Osteocyte (in vitro differentiated cells): ENCODE data around the gene METRNL. TPM values are rescaled to one million over a fixed set of nuclear protein-coding genes. Genes with fewer than 3 reads are reported as not detected.
"Not testable (repeated sequence)": the region's sequence is repeated elsewhere in the genome, so short reads cannot be mapped to it uniquely, and the experiment has no call there.

ENCODE experiments used
- DNase-seq: peaks from one replicate; pipeline ENCODE4 v3.0.0; 2021; ENCODE audit warnings: mixed read lengths; ENCODE audit not compliant: unreplicated experiment; ENCODE audit errors: extremely low spot score
- H3K27ac Mint-ChIP-seq: one replicate; pipeline ENCODE4 v1.8.0; 2021; ENCODE audit warnings: mild to moderate bottlenecking, mixed read lengths; ENCODE audit not compliant: unreplicated experiment
- H3K27me3 Mint-ChIP-seq: one replicate; pipeline ENCODE4 v1.8.0; 2021; ENCODE audit warnings: mixed read lengths; ENCODE audit not compliant: unreplicated experiment
- H3K36me3 Mint-ChIP-seq: one replicate; pipeline ENCODE4 v1.8.0; 2021; ENCODE audit warnings: mixed read lengths; ENCODE audit not compliant: unreplicated experiment
- H3K4me1 Mint-ChIP-seq: one replicate; pipeline ENCODE4 v1.8.0; 2021; ENCODE audit warnings: mixed read lengths; ENCODE audit not compliant: unreplicated experiment
- H3K4me3 Mint-ChIP-seq: one replicate; pipeline ENCODE4 v1.8.0; 2021; ENCODE audit warnings: mild to moderate bottlenecking, moderate library complexity, mixed read lengths; ENCODE audit not compliant: unreplicated experiment
- H3K9me3 Mint-ChIP-seq: one replicate; pipeline ENCODE4 v1.8.0; 2021; ENCODE audit warnings: mixed read lengths; ENCODE audit not compliant: unreplicated experiment
- long read RNA-seq: library from polyadenylated mRNA; unstranded; transcript quantifications from one replicate; pipeline ENCODE4 v2.0.0, GENCODE V29; 2021
- total RNA-seq: library from RNA; stranded (reverse); gene quantifications from 2 replicates; pipeline ENCODE4 v1.2.1, GENCODE V29; 2021
- TF ChIP-seq, protein P1 (sequence below): fragments of 200-600 bp; sonication (generic); IDR thresholded peaks from 2 replicates; pipeline ENCODE4 v1.5.0; 2021; ENCODE audit warnings: antibody characterized with exemption, mild to moderate bottlenecking, moderate library complexity

The METRNL gene, protein sequence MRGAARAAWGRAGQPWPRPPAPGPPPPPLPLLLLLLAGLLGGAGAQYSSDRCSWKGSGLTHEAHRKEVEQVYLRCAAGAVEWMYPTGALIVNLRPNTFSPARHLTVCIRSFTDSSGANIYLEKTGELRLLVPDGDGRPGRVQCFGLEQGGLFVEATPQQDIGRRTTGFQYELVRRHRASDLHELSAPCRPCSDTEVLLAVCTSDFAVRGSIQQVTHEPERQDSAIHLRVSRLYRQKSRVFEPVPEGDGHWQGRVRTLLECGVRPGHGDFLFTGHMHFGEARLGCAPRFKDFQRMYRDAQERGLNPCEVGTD
- 214 and 217 TPM in 2 replicates for total RNA-seq
- long read RNA-seq, partial matches to known transcripts, result 0 of 5 reads
- long read RNA-seq, other reads (novel, unspliced or antisense), result 1 of 5 reads

DNA sequence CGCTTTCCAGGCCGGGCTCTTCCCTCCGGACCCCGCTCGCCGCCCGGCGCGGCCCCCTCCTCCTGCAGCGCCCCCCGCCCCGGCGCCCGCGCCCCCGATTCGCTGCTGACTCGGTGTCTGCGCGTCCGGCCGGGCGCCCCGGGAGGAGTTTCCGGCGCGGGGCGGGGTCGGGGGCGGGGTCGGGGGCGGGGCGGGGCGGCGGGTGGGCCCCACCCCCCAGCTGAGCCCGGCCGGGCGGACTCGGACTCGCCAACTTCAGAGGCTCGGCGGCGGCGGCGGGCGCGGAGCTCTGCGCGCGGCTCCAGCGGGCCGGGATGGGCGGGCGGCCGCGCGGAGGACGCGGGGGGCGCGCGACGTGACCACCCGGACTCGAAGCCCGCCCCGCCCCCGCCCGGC, at the start of gene METRNL:
TSS of gene METRNL (plus strand) at position 258 of the 396 bp plus-strand sequence. CDS start 207 bp downstream, outside the sequence.
- peaks cover 9% of the 10 kb centered on the region for H3K36me3 Mint-ChIP-seq
- H3K27ac Mint-ChIP-seq, result no peak within 1 kb of the TSS
- TF ChIP-seq, protein P1, sequence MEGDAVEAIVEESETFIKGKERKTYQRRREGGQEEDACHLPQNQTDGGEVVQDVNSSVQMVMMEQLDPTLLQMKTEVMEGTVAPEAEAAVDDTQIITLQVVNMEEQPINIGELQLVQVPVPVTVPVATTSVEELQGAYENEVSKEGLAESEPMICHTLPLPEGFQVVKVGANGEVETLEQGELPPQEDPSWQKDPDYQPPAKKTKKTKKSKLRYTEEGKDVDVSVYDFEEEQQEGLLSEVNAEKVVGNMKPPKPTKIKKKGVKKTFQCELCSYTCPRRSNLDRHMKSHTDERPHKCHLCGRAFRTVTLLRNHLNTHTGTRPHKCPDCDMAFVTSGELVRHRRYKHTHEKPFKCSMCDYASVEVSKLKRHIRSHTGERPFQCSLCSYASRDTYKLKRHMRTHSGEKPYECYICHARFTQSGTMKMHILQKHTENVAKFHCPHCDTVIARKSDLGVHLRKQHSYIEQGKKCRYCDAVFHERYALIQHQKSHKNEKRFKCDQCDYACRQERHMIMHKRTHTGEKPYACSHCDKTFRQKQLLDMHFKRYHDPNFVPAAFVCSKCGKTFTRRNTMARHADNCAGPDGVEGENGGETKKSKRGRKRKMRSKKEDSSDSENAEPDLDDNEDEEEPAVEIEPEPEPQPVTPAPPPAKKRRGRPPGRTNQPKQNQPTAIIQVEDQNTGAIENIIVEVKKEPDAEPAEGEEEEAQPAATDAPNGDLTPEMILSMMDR, result no peak
- DNase-seq, result peak; percentile 94
- peaks cover 37% of the 10 kb centered on the region for H3K4me1 Mint-ChIP-seq
- H3K9me3 Mint-ChIP-seq, result no peaks in the 10 kb centered on the region
- peak within 1 kb of the TSS; percentile 40 for H3K4me3 Mint-ChIP-seq
- H3K27me3 Mint-ChIP-seq, result no peaks in the 10 kb centered on the region

DNA sequence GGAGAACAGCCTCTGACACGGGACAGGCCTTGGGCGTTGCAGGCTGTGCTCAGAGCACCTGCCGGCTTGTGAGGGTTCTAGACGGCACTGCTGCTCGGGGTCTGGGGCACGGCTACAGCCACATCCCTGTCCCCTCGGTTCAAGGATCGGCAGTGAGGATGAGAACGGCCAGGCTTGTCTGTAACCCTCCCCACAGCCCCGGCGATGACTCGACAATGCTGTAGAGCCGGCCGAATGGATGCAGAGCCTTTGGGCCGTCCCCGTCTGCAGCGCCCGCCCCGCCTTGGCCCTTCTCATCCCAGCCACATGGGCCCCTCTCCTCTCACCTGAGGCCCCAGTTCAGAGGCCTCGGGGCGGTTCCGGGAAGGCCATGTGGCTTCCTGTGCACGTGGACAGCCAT, 49.0 kb upstream of the METRNL start:
- no peak overlapping the region for H3K27ac Mint-ChIP-seq
- no peak overlapping the region for H3K4me3 Mint-ChIP-seq
- no peaks in the 10 kb centered on the region for H3K27me3 Mint-ChIP-seq
- no peaks in the 10 kb centered on the region for H3K4me1 Mint-ChIP-seq
- peak; percentile 83 for DNase-seq
- peaks cover 4% of the 10 kb centered on the region for H3K36me3 Mint-ChIP-seq
- H3K9me3 Mint-ChIP-seq, result no peaks in the 10 kb centered on the region
- TF ChIP-seq, protein P1, result no peak

DNA sequence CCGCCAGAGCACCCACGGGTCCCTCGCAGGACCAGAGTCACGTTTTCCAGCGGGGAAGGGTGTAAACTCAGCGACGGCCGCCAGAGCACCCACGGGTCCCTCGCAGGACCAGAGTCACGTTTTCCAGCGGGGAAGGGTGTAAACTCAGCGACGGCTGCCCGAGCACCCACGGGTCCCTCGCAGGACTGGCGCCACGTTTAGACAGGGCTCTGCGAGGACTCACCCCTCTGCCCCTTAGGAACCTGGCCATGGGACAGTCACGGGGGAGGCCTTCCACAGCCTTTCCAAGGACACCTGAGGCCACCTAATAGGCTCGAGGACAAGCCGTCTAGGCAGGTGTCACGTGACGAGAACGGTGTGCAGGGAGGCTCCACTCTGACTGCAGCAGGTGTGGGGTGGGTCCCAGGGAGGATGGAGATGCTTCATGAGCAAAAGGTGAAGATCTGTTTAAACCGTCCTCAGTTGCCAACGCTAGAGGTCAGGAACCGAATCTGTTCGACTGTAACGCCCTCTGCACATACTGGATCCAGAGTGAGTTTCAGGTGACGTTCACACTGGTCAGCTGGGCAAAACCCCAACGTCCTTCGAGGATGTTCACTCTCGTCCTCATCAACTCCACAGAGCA, 48.0 kb upstream of the METRNL start:
- Mint-ChIP-seq H3K27ac (no peak overlapping the region), H3K9me3 (no peaks in the 10 kb centered on the region), H3K27me3 (no peaks in the 10 kb centered on the region), H3K36me3 (peaks cover 8% of the 10 kb centered on the region), H3K4me3 (no peak overlapping the region), H3K4me1 (no peaks in the 10 kb centered on the region)
- peak; percentile 80 for DNase-seq
- TF ChIP-seq, protein P1, result no peak

DNA sequence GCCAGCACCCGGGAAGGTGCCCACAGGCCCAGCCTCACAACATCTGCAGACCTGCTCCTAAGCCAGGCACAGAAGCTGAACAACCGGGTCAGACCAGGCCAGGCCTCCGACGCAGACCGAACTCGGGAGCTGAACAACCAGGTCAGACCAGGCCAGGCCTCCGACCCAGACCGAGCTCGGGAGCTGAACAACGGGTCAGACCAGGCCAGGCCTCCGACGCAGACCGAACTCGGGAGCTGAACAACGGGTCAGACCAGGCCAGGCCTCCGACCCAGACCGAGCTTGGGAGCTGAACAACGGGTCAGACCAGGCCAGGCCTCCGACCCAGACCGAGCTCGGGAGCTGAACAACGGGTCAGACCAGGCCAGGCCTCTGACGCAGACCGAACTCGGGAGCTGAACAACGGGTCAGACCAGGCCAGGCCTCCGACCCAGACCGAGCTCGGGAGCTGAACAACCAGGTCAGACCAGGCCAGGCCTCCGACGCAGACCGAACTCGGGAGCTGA, 47.4 kb upstream of the METRNL start:
- H3K4me3 Mint-ChIP-seq, H3K27ac Mint-ChIP-seq, H3K4me1 Mint-ChIP-seq, H3K27me3 Mint-ChIP-seq, H3K9me3 Mint-ChIP-seq: not testable (repeated sequence)
- DNase-seq, result peak; percentile 78
- peaks cover 13% of the 10 kb centered on the region for H3K36me3 Mint-ChIP-seq

DNA sequence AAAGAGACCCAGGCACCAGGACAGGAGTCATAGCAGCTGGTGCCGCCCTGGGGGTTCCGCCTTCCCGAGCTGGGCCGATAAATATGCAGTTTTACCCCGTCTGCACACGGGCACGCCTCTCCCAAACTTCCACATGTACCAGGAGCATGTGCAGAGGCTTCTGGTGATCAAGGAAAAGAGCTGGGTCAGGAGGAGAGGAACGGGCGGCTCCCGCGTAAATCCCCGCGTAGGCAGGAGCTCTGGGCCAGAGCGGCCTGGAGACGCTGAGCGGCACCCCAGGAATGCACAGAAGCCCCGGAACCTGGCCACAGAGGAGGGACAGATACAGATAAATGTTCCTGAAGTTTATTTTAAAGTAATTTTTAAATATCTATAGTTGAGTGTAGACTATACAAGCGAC, 46.6 kb upstream of the METRNL start:
- H3K36me3 Mint-ChIP-seq, result peaks cover 16% of the 10 kb centered on the region
- H3K4me1 Mint-ChIP-seq, result no peaks in the 10 kb centered on the region
- H3K27me3 Mint-ChIP-seq, result no peaks in the 10 kb centered on the region
- peak; percentile 48 for DNase-seq
- H3K9me3 Mint-ChIP-seq, result no peaks in the 10 kb centered on the region
- no peak overlapping the region for H3K4me3 Mint-ChIP-seq
- no peak overlapping the region for H3K27ac Mint-ChIP-seq
- TF ChIP-seq, protein P1, result no peak
